Measurements from ENCODE around the gene SPATA21. TPM values are rescaled to one million over a fixed set of nuclear protein-coding genes. Genes with fewer than 3 reads are reported as not detected.

SPATA21 gene
- total and polyA plus RNA-seq, 10 of the 15 experiments (the other 5 are each of a cell fraction or from before 2014, with no cell fraction given), result 0.05 to 1.1 (median 0.24) TPM; not detected in 1

DNA sequence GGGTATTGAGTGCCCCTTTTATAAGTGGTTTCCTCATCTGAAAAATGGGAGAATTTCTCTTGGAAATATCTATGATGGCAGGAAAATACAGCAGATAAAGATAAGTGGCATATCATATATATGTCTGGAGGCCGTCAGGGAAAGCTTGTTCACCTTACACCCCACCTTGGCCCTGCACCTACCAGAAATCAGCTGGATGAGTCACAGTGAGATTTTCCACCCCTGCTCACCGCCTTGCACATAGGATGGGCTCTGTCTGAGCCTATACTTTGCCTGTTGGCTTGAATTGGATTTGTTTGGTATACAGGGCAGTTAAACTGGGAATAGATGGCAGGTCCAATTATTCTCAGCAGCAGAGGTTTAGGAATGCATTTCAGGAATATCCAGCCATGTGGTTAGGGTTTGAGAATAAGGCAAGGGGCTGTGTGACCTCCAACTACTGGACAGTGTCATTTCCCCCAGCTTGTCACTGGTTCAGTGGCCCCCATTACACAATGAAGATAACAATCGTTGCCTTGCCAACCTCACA is at the start of gene SPATA21 (continued):
- TF ChIP-seq, protein P1, sequence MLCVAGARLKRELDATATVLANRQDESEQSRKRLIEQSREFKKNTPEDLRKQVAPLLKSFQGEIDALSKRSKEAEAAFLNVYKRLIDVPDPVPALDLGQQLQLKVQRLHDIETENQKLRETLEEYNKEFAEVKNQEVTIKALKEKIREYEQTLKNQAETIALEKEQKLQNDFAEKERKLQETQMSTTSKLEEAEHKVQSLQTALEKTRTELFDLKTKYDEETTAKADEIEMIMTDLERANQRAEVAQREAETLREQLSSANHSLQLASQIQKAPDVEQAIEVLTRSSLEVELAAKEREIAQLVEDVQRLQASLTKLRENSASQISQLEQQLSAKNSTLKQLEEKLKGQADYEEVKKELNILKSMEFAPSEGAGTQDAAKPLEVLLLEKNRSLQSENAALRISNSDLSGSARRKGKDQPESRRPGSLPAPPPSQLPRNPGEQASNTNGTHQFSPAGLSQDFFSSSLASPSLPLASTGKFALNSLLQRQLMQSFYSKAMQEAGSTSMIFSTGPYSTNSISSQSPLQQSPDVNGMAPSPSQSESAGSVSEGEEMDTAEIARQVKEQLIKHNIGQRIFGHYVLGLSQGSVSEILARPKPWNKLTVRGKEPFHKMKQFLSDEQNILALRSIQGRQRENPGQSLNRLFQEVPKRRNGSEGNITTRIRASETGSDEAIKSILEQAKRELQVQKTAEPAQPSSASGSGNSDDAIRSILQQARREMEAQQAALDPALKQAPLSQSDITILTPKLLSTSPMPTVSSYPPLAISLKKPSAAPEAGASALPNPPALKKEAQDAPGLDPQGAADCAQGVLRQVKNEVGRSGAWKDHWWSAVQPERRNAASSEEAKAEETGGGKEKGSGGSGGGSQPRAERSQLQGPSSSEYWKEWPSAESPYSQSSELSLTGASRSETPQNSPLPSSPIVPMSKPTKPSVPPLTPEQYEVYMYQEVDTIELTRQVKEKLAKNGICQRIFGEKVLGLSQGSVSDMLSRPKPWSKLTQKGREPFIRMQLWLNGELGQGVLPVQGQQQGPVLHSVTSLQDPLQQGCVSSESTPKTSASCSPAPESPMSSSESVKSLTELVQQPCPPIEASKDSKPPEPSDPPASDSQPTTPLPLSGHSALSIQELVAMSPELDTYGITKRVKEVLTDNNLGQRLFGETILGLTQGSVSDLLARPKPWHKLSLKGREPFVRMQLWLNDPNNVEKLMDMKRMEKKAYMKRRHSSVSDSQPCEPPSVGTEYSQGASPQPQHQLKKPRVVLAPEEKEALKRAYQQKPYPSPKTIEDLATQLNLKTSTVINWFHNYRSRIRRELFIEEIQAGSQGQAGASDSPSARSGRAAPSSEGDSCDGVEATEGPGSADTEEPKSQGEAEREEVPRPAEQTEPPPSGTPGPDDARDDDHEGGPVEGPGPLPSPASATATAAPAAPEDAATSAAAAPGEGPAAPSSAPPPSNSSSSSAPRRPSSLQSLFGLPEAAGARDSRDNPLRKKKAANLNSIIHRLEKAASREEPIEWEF (IDR thresholded peaks at IDR 0.05; ENCODE audit: insufficient replicate concordance, low read depth, low read length), result no peak
- TF ChIP-seq, protein P2, sequence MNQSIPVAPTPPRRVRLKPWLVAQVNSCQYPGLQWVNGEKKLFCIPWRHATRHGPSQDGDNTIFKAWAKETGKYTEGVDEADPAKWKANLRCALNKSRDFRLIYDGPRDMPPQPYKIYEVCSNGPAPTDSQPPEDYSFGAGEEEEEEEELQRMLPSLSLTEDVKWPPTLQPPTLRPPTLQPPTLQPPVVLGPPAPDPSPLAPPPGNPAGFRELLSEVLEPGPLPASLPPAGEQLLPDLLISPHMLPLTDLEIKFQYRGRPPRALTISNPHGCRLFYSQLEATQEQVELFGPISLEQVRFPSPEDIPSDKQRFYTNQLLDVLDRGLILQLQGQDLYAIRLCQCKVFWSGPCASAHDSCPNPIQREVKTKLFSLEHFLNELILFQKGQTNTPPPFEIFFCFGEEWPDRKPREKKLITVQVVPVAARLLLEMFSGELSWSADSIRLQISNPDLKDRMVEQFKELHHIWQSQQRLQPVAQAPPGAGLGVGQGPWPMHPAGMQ (IDR thresholded peaks at IDR 0.05; ENCODE audit: borderline replicate concordance), result no peak
- TF ChIP-seq EZH2 (IDR thresholded peaks at IDR 0.05; ENCODE audit: borderline replicate concordance, control insufficient read depth, low read depth, low read length), result no peak
- no peak for TF ChIP-seq JUND (IDR thresholded peaks at IDR 0.05; ENCODE audit: low read depth, low read length)
- no peak for TF ChIP-seq RAD21 (IDR thresholded peaks at IDR 0.05; ENCODE audit: insufficient read depth, low read depth, low read length)
- TF ChIP-seq, protein P3, sequence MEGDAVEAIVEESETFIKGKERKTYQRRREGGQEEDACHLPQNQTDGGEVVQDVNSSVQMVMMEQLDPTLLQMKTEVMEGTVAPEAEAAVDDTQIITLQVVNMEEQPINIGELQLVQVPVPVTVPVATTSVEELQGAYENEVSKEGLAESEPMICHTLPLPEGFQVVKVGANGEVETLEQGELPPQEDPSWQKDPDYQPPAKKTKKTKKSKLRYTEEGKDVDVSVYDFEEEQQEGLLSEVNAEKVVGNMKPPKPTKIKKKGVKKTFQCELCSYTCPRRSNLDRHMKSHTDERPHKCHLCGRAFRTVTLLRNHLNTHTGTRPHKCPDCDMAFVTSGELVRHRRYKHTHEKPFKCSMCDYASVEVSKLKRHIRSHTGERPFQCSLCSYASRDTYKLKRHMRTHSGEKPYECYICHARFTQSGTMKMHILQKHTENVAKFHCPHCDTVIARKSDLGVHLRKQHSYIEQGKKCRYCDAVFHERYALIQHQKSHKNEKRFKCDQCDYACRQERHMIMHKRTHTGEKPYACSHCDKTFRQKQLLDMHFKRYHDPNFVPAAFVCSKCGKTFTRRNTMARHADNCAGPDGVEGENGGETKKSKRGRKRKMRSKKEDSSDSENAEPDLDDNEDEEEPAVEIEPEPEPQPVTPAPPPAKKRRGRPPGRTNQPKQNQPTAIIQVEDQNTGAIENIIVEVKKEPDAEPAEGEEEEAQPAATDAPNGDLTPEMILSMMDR (IDR thresholded peaks at IDR 0.05 in 2 of 3, conservative IDR thresholded peaks at IDR 0.05 in 1 of 3; ENCODE audit: control insufficient read depth in 2 of 3, extremely low read depth in 1 of 3, insufficient read depth in 1 of 3, low read depth in 3 of 3, low read length in 3 of 3), result no peak
- no peak for TF ChIP-seq ZBTB40 (IDR thresholded peaks at IDR 0.05; ENCODE audit: borderline replicate concordance)
- no peak for TF ChIP-seq USF1 (IDR thresholded peaks at IDR 0.05; ENCODE audit: borderline replicate concordance, extremely low read length, insufficient read depth, low read depth, low read length)
- no peak for TF ChIP-seq MYC (IDR thresholded peaks at IDR 0.05; ENCODE audit: insufficient read depth, insufficient read length, insufficient replicate concordance, low read length, severe bottlenecking)

Data from GM12878 (cell line).